ENCODE results near the gene NDUFB5. TPM values are rescaled to one million over a fixed set of nuclear protein-coding genes. Genes with fewer than 3 reads are reported as not detected.

NDUFB5 gene
- total and polyA plus RNA-seq, 2 experiments from 2014 or later: 90.8 to 126 TPM

GRCh38 chr3:179651687-179652446 is 47.3 kb downstream of the NDUFB5 start:
- TF ChIP-seq EZH2 (IDR thresholded peaks at IDR 0.05; ENCODE audit: insufficient read depth, poor library complexity, severe bottlenecking): no peak
- TF ChIP-seq EZH2phosphoT487 (IDR thresholded peaks at IDR 0.05; ENCODE audit: insufficient read depth, low read depth): no peak
- H3K79me2 ChIP-seq (ENCODE audit: insufficient read depth): peaks cover 30% of the 10 kb centered on the region
- no peaks in the 10 kb centered on the region for H3K9me3 ChIP-seq (ENCODE audit: low read depth)
- H3K9me2 ChIP-seq (ENCODE audit: insufficient read depth): no peaks in the 10 kb centered on the region
- H3K9ac ChIP-seq: peak overlapping the region; percentile 88
- H3K4me1 ChIP-seq (ENCODE audit: insufficient read depth): peaks cover 8% of the 10 kb centered on the region; the same call in 1 of the 2 replicates
- H3F3A ChIP-seq (ENCODE audit: insufficient read depth): peaks cover 23% of the 10 kb centered on the region
- H2AFZ ChIP-seq: peak overlapping the region; percentile 91
- peak overlapping the region; percentile 90 for H3K4me2 ChIP-seq (ENCODE audit: unreplicated experiment)
- 36 to 40% methylated on average over 11 of the region's 11 CpGs for WGBS, 2 experiments (ENCODE audit: low coverage in 1 of 2, low lambda C conversion rate in 2 of 2, missing lambda C conversion rate in 2 of 2)
- in situ Hi-C loops (cut with MboI): no loop called here
- no peaks in the 10 kb centered on the region for H3K27me3 ChIP-seq (replicated peaks; ENCODE audit: insufficient read depth)
- H3K4me3 ChIP-seq: peak overlapping the region; percentile 95
- no peak for DNase-seq
- peak overlapping the region; percentile 86 for H3K27ac ChIP-seq
- H4K20me1 ChIP-seq (ENCODE audit: insufficient read depth): no peaks in the 10 kb centered on the region
- H3K36me3 ChIP-seq (ENCODE audit: low read depth): no peaks in the 10 kb centered on the region

- peaks cover 23% of the 10 kb centered on the region for H3F3A ChIP-seq (ENCODE audit: insufficient read depth)
- peak within 1 kb of the TSS; percentile 90 for H3K4me2 ChIP-seq (ENCODE audit: unreplicated experiment)
- peak within 1 kb of the TSS; percentile 86 for H3K27ac ChIP-seq
- DNase-seq: peak; percentile 87
- H2AFZ ChIP-seq: peak within 1 kb of the TSS; percentile 98
- no peaks in the 10 kb centered on the region for H3K9me3 ChIP-seq (ENCODE audit: low read depth)
- H3K9ac ChIP-seq: peak within 1 kb of the TSS; percentile 88
- in situ Hi-C loops (cut with MboI): no loop called here
- 1 to 2% methylated on average over 19 to 49 of the region's 56 CpGs for WGBS, 2 experiments (ENCODE audit: low coverage in 1 of 2, low lambda C conversion rate in 2 of 2, missing lambda C conversion rate in 2 of 2)
- no peaks in the 10 kb centered on the region for H3K27me3 ChIP-seq (replicated peaks; ENCODE audit: insufficient read depth)
- TF ChIP-seq EZH2phosphoT487 (IDR thresholded peaks at IDR 0.05; ENCODE audit: insufficient read depth, low read depth) (no peak), EZH2 (IDR thresholded peaks at IDR 0.05; ENCODE audit: insufficient read depth, poor library complexity, severe bottlenecking) (no peak)
- peaks cover 8% of the 10 kb centered on the region; the same call in 1 of the 2 replicates for H3K4me1 ChIP-seq (ENCODE audit: insufficient read depth)
- peaks cover 37% of the 10 kb centered on the region for H3K79me2 ChIP-seq (ENCODE audit: insufficient read depth)
- H3K4me3 ChIP-seq: peak within 1 kb of the TSS; percentile 95
- H3K9me2 ChIP-seq (ENCODE audit: insufficient read depth): no peaks in the 10 kb centered on the region
- no peaks in the 10 kb centered on the region for H3K36me3 ChIP-seq (ENCODE audit: low read depth)
- H4K20me1 ChIP-seq (ENCODE audit: insufficient read depth): no peaks in the 10 kb centered on the region
Measured at GRCh38 chr3:179652447-179653095, 48.0 kb downstream of the NDUFB5 start, which contains the start of gene USP13. Gene USP13 (plus strand): TSS chr3:179653040. CDS start chr3:179653226, 186 bp downstream.

GRCh38 chr3:179653096-179653797 is 48.7 kb downstream of the NDUFB5 start:
- WGBS, 2 experiments (ENCODE audit: low coverage in 1 of 2, low lambda C conversion rate in 2 of 2, missing lambda C conversion rate in 2 of 2): 0% methylated on average over 61 to 67 of the region's 77 CpGs
- in situ Hi-C loops (cut with MboI): no loop called here

GRCh38 chr3:179655236-179655635 is 50.6 kb downstream of the NDUFB5 start:
- no peak for TF ChIP-seq EZH2phosphoT487 (IDR thresholded peaks at IDR 0.05; ENCODE audit: insufficient read depth, low read depth)
- TF ChIP-seq EZH2 (IDR thresholded peaks at IDR 0.05; ENCODE audit: insufficient read depth, poor library complexity, severe bottlenecking): no peak
- Histone ChIP-seq H3K4me1 (ENCODE audit: insufficient read depth) (peaks cover 8% of the 10 kb centered on the region; the same call in 1 of the 2 replicates), H2AFZ (no peak overlapping the region), H3K9me3 (ENCODE audit: low read depth) (no peaks in the 10 kb centered on the region), H3K27me3 (replicated peaks; ENCODE audit: insufficient read depth) (no peaks in the 10 kb centered on the region), H3K27ac (no peak overlapping the region), H3F3A (ENCODE audit: insufficient read depth) (peaks cover 23% of the 10 kb centered on the region), H3K36me3 (ENCODE audit: low read depth) (no peaks in the 10 kb centered on the region), H3K9me2 (ENCODE audit: insufficient read depth) (no peaks in the 10 kb centered on the region), H4K20me1 (ENCODE audit: insufficient read depth) (no peaks in the 10 kb centered on the region), H3K4me3 (no peak overlapping the region), H3K4me2 (ENCODE audit: unreplicated experiment) (no peak overlapping the region), H3K9ac (no peak overlapping the region), H3K79me2 (ENCODE audit: insufficient read depth) (peaks cover 64% of the 10 kb centered on the region)
- WGBS, 2 experiments (ENCODE audit: low coverage in 1 of 2, low lambda C conversion rate in 2 of 2, missing lambda C conversion rate in 2 of 2): 93 to 94% methylated on average over 2 of the region's 2 CpGs
- in situ Hi-C loops (cut with MboI): no loop called here
- DNase-seq: no peak

More at GRCh38 chr3:179653096-179653797, 48.7 kb downstream of the NDUFB5 start:
- Histone ChIP-seq H3K9me3 (ENCODE audit: low read depth) (no peaks in the 10 kb centered on the region), H3K4me1 (ENCODE audit: insufficient read depth) (peaks cover 8% of the 10 kb centered on the region; the same call in 1 of the 2 replicates), H3K9me2 (ENCODE audit: insufficient read depth) (no peaks in the 10 kb centered on the region), H2AFZ (peak overlapping the region; percentile 98), H3K36me3 (ENCODE audit: low read depth) (no peaks in the 10 kb centered on the region), H3K27me3 (replicated peaks; ENCODE audit: insufficient read depth) (no peaks in the 10 kb centered on the region), H3K4me3 (peak overlapping the region; percentile 95), H3K4me2 (ENCODE audit: unreplicated experiment) (peak overlapping the region; percentile 90), H4K20me1 (ENCODE audit: insufficient read depth) (no peaks in the 10 kb centered on the region), H3K79me2 (ENCODE audit: insufficient read depth) (peaks cover 44% of the 10 kb centered on the region), H3K9ac (peak overlapping the region; percentile 88), H3F3A (ENCODE audit: insufficient read depth) (peaks cover 23% of the 10 kb centered on the region), H3K27ac (peak overlapping the region; percentile 86)
- TF ChIP-seq EZH2phosphoT487 (IDR thresholded peaks at IDR 0.05; ENCODE audit: insufficient read depth, low read depth): no peak
- TF ChIP-seq EZH2 (IDR thresholded peaks at IDR 0.05; ENCODE audit: insufficient read depth, poor library complexity, severe bottlenecking): no peak
- peak; percentile 92 for DNase-seq

Data from GM23248 (cell line).